NCI-H2029 (cell line): Measurements from ENCODE around the gene DLG2.

Source experiments
- DNase-seq: peaks from one replicate; lab custom pipeline; 2025; lab: John Stamatoyannopoulos, UW

Gene DLG2

GRCh38 chr11:84012171-84012826 is 1614.8 kb downstream of the DLG2 start:
- DNase-seq: no peak

GRCh38 chr11:84003181-84003580 is 1624.0 kb downstream of the DLG2 start:
- DNase-seq: no peak

- DNase-seq: no peak
Observed at GRCh38 chr11:83998921-83999320, 1628.2 kb downstream of the DLG2 start.

GRCh38 chr11:83990160-83990733 is 1636.9 kb downstream of the DLG2 start:
- DNase-seq: no peak

- DNase-seq: no peak
Observed at GRCh38 chr11:83982825-83983224, 1644.3 kb downstream of the DLG2 start.

- DNase-seq: no peak
Observed at GRCh38 chr11:83979593-83979992, 1647.6 kb downstream of the DLG2 start.

GRCh38 chr11:83978942-83979341 is 1648.2 kb downstream of the DLG2 start:
- DNase-seq: no peak

- DNase-seq: no peak
Observed at GRCh38 chr11:83976086-83976485, 1651.1 kb downstream of the DLG2 start.

- DNase-seq: no peak
Observed at GRCh38 chr11:83972536-83972935, 1654.6 kb downstream of the DLG2 start.

GRCh38 chr11:83971063-83971462 is 1656.1 kb downstream of the DLG2 start:
- DNase-seq: no peak

- DNase-seq: no peak
Observed at GRCh38 chr11:83970061-83970671, 1657.0 kb downstream of the DLG2 start.

GRCh38 chr11:83957038-83957900 is 1669.9 kb downstream of the DLG2 start:
- no peak for DNase-seq

GRCh38 chr11:83956119-83956697 is 1670.9 kb downstream of the DLG2 start:
- no peak for DNase-seq

GRCh38 chr11:83954780-83955179 is 1672.4 kb downstream of the DLG2 start:
- no peak for DNase-seq

GRCh38 chr11:83951521-83951920 is 1675.6 kb downstream of the DLG2 start:
- no peak for DNase-seq

GRCh38 chr11:83948200-83948599 is 1678.9 kb downstream of the DLG2 start:
- no peak for DNase-seq

- no peak for DNase-seq
Observed at GRCh38 chr11:83945976-83946375, 1681.2 kb downstream of the DLG2 start.

- no peak for DNase-seq
Observed at GRCh38 chr11:83941050-83941449, 1686.1 kb downstream of the DLG2 start.

- DNase-seq: no peak
Observed at GRCh38 chr11:83938148-83938547, 1689.0 kb downstream of the DLG2 start.

GRCh38 chr11:83933008-83933407 is 1694.1 kb downstream of the DLG2 start:
- DNase-seq: no peak

GRCh38 chr11:83927422-83927821 is 1699.7 kb downstream of the DLG2 start:
- no peak for DNase-seq

GRCh38 chr11:83924795-83925542 is 1702.2 kb downstream of the DLG2 start:
- no peak for DNase-seq
